NK-92 treated with Interleukin-12 subunit alpha and Interleukin-12 subunit beta, amount 100 ng/mL, for 24 hours (cell line): Measurements from ENCODE around the gene AIRE.
"Not testable (repeated sequence)": the region's sequence is repeated elsewhere in the genome, so short reads cannot be mapped to it uniquely, and the experiment has no call there.

ENCODE experiments used
- DNase-seq: peaks from one replicate; lab custom pipeline; 2025; lab: John Stamatoyannopoulos, UW

AIRE gene

DNA sequence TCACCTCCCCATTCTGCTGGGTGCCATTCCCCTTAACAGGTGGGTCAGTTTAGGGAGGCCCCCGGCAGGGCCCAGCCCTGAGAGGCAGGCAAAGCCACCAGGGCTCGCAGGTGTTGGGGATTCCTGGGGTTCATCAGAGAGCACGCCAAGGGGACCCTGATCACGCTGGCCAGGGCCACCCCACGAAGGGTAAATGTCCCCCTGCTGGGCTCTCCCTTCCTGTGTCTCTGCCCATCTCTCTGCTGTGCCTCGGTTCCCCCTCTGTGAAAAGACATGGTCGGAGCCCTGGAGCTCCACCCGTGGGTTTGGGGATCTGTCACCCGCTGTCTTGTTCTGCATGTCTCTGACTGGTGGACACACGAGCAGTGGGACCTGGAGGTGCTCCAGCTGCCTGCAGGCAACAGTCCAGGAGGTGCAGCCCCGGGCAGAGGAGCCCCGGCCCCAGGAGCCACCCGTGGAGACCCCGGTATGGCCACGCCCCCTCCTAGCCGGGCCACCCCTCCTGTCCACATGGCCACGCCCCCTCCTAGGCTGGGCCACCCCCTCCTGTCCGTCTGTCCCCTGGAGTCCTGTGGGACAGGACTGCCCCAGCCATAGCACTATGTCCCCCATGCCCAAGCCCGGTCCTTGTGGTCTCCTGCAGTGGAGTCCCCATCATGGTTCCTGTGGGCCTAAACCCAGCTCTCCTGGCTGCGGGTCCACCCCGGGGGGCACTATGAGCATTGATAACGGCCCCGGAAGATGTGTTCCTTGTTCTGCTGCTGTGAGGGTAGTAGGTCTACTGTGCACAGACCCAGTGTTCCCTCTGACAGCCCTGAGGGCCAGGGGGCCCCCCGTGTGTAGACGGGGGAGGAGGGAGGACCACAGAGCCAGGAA lies 6.5 kb downstream of the AIRE start:
- DNase-seq = no peak

- no peak for DNase-seq
Observed at GRCh38 chr21:44292812-44293195, 7.1 kb downstream of the AIRE start.

DNA sequence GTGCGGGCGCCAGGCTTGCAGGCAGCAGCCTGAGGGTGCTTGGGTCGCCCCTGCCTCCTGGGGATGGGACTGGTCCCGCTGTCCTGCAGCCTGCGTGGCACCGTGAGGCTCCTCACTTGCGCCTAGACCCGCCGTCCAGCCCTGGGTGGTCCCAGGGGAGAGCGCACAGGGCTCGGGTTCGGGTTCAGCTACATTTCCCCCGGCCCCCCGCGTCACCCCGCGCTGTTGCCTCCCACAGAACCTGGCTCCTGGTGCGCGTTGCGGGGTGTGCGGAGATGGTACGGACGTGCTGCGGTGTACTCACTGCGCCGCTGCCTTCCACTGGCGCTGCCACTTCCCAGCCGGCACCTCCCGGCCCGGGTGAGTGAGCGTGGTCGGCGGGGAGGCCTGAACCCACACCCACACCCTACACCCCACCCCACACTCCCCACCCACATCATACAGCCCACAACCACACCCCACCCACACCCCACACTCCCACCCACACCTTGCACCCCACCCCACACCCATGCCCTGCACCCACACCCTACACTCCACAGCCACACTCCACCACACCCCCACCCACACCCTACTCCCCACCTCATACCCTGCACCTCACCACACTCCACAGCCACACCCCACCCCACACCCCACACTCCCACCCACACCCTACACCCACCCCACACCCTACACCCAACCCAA lies 8.0 kb downstream of the AIRE start:
- no peak for DNase-seq

DNA sequence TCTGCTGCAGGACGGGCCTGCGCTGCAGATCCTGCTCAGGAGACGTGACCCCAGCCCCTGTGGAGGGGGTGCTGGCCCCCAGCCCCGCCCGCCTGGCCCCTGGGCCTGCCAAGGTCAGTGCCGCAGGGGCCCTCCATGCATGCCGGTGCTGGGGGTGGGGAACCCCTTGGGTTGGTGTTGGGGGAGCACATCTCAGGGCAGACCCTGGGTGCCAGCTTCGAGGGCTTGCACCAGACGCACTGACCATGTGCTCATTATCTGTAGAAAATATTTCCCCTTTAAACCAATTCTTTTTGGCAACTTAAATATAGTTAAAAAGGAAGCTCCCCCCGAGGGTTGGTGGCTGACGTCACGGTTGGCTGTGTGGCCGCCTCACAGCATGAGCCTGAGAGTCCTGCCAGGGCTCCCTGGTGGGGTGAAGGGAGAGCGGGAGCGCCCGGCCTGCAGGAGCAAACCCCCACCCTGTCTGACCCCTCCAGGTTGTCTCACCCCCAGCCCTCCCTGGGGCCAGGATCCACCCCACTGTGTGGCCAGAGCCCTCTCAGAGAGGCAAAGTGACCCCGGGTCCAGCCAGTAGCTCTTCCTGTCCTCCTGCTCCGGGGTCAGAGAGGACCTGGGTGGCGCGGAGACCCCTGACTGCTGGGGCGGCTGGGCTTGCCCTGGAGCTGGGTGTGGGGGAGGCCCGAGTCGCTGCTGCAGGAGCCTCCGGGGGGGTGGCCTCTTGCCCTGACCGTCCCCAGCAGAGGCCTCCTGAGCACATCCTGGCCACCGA lies 8.9 kb downstream of the AIRE start:
- no peak for DNase-seq

DNA sequence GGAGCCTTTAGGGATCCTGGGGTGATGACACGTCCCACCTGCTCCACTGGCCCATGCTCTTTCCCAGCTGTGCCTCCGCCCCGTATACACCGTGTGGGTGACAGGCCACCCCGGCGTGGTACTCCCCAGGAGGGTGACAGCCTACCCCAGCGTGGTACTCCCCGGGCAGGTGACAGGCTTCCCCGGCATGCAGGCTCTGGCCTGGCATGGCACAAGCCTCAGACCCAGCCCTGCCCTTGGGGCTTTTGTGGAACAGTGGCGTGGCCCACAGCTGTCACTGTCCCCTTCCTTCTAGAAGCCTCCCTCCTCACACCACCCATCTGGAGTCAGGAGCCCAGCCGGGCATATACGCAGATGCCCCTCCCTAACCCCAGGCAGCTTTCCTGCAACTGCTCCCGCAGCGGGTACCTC lies 9.5 kb downstream of the AIRE start:
- DNase-seq = no peak

GRCh38 chr21:44295646-44296045 lies 10.0 kb downstream of the AIRE start:
- no peak for DNase-seq

DNA sequence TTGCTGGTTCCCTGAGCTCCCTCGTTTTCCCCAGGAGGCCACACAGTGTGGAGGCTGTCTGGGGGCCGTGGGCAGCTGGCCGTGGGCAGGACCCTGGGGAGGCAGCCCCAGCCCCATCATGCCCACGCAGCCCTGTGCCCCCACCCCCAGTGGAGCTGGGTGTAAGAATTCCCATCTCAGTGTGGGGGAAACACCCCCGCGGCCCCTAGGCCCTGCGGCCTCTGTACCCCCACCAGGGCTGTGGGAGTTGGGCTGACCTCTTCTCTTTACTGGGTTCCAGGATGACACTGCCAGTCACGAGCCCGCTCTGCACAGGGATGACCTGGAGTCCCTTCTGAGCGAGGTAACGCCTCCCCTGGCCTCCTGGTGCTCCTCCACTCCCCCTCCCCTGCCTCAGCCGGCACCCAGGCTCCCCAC lies 10.4 kb downstream of the AIRE start:
- DNase-seq = no peak

DNA sequence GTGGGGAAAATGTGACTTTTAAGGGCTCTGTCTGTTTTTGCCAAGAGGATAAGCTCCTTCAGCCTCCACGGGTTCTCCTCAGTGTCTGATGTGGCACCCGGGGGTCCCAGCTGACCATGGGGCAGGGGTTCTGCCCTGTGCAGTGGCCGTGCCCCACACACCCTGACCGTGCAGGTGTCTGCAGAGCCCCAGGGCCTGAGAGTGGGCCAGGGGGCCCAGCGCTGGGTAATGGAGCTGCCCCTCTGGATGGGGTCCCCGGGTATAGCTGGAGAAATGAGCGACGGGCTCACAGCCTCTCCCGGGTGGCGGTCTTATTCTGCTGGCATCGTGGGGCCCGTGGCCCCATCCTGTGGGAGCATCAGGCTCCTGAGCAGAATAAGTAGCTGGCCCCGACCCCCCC lies 11.2 kb downstream of the AIRE start:
- no peak for DNase-seq

DNA sequence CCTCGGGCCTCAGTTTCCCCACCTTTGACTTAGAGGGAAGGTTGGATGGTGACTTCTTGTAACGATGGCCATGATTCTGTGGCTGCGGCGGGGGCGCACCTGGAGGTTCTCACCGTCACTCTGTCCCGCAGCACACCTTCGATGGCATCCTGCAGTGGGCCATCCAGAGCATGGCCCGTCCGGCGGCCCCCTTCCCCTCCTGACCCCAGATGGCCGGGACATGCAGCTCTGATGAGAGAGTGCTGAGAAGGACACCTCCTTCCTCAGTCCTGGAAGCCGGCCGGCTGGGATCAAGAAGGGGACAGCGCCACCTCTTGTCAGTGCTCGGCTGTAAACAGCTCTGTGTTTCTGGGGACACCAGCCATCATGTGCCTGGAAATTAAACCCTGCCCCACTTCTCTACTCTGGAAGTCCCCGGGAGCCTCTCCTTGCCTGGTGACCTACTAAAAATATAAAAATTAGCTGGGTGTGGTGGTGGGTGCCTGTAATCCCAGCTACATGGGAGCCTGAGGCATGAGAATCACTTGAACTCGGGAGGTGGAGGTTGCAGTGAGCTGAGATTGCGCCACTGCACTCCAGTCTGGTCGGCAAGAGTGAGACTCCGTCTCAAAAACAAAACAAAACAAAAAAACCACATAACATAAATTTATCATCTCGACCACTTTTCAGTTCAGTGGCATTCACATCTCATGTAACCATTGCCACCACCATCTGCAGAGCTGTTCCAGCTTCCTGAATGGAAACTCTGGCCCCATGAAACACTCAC lies 12.0 kb downstream of the AIRE start:
- peak; percentile 42 for DNase-seq

GRCh38 chr21:44298301-44298700 lies 12.6 kb downstream of the AIRE start:
- DNase-seq = no peak

GRCh38 chr21:44299085-44299457 lies 13.4 kb downstream of the AIRE start:
- no peak for DNase-seq

- DNase-seq = peak; percentile 40
Observed at GRCh38 chr21:44299458-44300261, 14.0 kb downstream of the AIRE start, which contains the start of gene PFKL. TSS of gene PFKL (plus strand) at chr21:44300053. CDS start at chr21:44300106, 53 bp downstream.

DNA sequence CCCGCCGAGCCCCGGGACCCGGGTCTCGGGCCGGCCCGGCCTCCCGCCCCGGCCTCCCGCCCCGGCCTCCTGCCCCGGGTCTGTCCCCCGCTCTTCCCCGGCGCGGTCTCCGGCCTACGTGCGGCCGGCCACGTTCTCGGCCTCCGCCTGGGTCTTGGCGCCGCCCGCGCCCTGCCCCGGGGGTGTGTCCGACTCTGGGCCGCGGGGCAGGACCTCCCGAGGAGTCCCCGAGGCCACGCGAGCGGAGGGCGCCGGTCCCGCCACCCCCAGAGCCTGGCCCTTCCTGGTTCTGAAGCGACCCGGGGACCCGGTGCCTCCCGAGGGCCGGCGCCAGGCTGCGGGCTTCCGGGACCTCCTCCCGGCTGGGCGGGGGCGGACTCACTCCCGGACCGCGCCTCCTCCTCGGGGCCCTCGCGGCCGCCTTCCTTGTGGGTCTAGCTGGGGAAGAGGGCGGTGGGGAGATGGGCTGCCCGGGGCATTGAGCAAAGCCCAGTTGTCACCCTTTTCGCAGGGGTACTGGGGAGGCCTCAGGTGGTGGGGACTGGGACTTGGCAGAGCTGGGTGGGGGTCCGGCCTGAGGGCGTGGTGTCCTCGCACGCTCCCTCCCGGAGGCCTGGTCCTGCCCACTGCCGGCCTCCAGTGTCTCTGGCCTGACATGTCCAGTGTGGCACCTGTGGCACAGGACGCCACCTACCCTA lies 14.7 kb downstream of the AIRE start:
- DNase-seq = peak; percentile 45

DNA sequence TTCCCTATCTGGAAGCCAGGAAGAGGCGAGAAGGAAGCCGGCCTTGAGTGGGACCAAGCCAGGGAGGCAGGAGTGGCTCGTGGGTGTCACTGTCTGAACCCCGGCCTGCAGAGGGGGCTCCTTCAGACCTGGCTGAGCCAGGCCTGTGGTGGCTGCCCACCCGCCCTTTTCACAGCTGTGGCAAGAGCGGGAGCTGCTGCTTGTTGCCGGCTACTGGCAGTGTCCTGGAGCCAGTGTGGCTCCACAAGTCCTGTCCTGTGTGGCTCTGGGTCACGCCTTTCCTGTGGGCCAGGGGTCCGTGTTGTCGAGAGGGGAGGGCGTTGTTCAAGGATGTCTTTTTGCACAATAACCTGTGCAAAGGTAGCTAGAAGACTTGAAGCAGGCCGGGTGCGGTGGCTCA lies 15.5 kb downstream of the AIRE start:
- DNase-seq = no peak

- no peak for DNase-seq
Observed at GRCh38 chr21:44301961-44302406, 16.3 kb downstream of the AIRE start.

DNA sequence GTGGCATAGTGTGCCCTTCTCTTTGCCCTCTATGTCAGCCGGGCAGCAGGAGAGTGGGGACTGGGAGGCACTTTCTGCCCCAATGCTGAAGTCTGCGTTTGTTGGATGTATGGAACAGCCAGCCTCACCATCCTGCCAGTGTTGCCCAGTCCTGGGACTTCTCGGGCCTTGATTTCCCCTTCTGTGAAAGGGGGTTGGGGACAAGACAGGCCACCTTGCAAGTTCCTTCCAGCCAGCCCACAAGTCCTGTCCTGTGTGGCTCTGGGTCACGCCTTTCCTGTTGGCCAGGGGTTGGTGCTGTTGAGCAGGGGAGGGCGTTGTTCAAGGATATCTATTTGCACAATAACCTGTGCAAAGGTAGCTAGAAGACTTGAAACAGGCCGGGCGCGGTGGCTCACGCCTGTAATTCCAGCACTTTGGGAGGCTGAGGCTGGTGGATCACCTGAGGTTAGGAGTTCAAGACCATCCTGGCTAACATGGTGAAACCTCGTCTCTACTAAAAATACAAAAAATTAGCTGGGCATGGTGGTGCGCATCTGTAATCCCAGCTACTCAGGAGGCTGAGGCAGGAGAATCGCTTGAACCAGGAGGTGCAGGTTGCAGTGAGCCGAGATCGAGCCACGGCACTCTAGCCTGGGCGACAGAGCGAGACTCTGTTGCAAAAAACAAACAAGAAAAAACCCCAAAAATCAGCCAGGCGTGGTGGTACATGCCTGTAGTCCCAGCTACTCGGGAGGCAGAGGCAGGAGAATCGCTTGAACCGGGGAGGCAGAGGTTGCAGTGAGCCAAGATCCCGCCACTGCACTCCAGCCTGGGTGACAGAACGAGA lies 17.1 kb downstream of the AIRE start:
- DNase-seq = not testable (repeated sequence)

- DNase-seq = no peak
Observed at GRCh38 chr21:44303490-44303981, 17.9 kb downstream of the AIRE start.

- DNase-seq = no peak
Observed at GRCh38 chr21:44304011-44304616, 18.4 kb downstream of the AIRE start.

- DNase-seq = no peak
Observed at GRCh38 chr21:44304877-44305293, 19.2 kb downstream of the AIRE start.
